Esophagus (tissue), 2 donors: ENCODE data around the gene SPEN. TPM values are rescaled to one million over a fixed set of nuclear protein-coding genes. Genes with fewer than 3 reads are reported as not detected.

Experiments used
- H3K27ac ChIP-seq, 2 donors: one replicate each; pipeline ENCODE4 v1.5.1; 2013; ENCODE audit warnings: low read depth in 2 of 2, mild to moderate bottlenecking in 2 of 2, inconsistent platforms in 1 of 2, low read length in 1 of 2, moderate library complexity in 1 of 2
- H3K27me3 ChIP-seq, 2 donors: one replicate each; pipeline ENCODE4 v1.6.1; 2013; ENCODE audit warnings: low read length in 2 of 2, control low read depth in 1 of 2, mild to moderate bottlenecking in 1 of 2; ENCODE audit not compliant: insufficient read depth in 2 of 2, control insufficient read depth in 1 of 2
- H3K36me3 ChIP-seq, 2 donors: one replicate each; pipeline ENCODE4 v1.6.1; 2013; ENCODE audit warnings: low read length in 1 of 2; ENCODE audit not compliant: control insufficient read depth in 2 of 2, insufficient read depth in 2 of 2
- H3K4me1 ChIP-seq, 2 donors: one replicate each; pipeline ENCODE4 v1.6.1; 2013; ENCODE audit warnings: low read length in 1 of 2; ENCODE audit not compliant: control insufficient read depth in 2 of 2, insufficient read depth in 2 of 2
- H3K4me3 ChIP-seq, 2 donors: one replicate each; pipeline ENCODE4 v1.5.1; 2013; ENCODE audit warnings: low read length in 2 of 2, mild to moderate bottlenecking in 2 of 2, low read depth in 1 of 2, moderate library complexity in 1 of 2
- H3K9me3 ChIP-seq, 2 donors: one replicate each; pipeline ENCODE4 v1.6.1; 2013; ENCODE audit warnings: mild to moderate bottlenecking in 2 of 2, low read depth in 1 of 2, low read length in 1 of 2, moderate library complexity in 1 of 2; ENCODE audit not compliant: control insufficient read depth in 2 of 2, insufficient read depth in 1 of 2
- WGBS, 2 donors: extraction: QIAGEN DNeasy Blood & Tissue Kit; methylation state at CpG; one replicate each; pipeline ENCODE4 v1.1.7; 2013; 5-methylcytosine and 5-hydroxymethylcytosine counted together
- polyA plus RNA-seq, 2 donors: library from polyadenylated mRNA; stranded (reverse); fragments of 200-250 nt; gene quantifications; one replicate each; pipeline ENCODE4 v1.2.3, GENCODE V29; 2013
- donor health status: healthy with polysubstance abuse.
- donor health status: Bipolar disorder and iron deficiency.

Gene SPEN, protein sequence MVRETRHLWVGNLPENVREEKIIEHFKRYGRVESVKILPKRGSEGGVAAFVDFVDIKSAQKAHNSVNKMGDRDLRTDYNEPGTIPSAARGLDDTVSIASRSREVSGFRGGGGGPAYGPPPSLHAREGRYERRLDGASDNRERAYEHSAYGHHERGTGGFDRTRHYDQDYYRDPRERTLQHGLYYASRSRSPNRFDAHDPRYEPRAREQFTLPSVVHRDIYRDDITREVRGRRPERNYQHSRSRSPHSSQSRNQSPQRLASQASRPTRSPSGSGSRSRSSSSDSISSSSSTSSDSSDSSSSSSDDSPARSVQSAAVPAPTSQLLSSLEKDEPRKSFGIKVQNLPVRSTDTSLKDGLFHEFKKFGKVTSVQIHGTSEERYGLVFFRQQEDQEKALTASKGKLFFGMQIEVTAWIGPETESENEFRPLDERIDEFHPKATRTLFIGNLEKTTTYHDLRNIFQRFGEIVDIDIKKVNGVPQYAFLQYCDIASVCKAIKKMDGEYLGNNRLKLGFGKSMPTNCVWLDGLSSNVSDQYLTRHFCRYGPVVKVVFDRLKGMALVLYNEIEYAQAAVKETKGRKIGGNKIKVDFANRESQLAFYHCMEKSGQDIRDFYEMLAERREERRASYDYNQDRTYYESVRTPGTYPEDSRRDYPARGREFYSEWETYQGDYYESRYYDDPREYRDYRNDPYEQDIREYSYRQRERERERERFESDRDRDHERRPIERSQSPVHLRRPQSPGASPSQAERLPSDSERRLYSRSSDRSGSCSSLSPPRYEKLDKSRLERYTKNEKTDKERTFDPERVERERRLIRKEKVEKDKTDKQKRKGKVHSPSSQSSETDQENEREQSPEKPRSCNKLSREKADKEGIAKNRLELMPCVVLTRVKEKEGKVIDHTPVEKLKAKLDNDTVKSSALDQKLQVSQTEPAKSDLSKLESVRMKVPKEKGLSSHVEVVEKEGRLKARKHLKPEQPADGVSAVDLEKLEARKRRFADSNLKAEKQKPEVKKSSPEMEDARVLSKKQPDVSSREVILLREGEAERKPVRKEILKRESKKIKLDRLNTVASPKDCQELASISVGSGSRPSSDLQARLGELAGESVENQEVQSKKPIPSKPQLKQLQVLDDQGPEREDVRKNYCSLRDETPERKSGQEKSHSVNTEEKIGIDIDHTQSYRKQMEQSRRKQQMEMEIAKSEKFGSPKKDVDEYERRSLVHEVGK (N-terminal part only)
- polyA plus RNA-seq = 10 to 100 TPM; 14.4 to 15.3 TPM

GRCh38 chr1:15847100-15847892, at the start of gene SPEN:
SPEN (plus strand) TSS chr1:15847707; CDS start chr1:15848068, 361 bp downstream.
- H3K4me1 ChIP-seq = no peaks in the 10 kb centered on the region
- H3K27ac ChIP-seq = peak within 1 kb of the TSS; percentile 98 to 99
- H3K9me3 ChIP-seq = no peaks in the 10 kb centered on the region
- no peaks in the 10 kb centered on the region for H3K27me3 ChIP-seq
- no peaks in the 10 kb centered on the region for H3K36me3 ChIP-seq
- 1% methylated on average over 64 to 86 of the region's 86 CpGs for WGBS, 2 donors
- H3K4me3 ChIP-seq = peak within 1 kb of the TSS; percentile 73 to 80

DNA sequence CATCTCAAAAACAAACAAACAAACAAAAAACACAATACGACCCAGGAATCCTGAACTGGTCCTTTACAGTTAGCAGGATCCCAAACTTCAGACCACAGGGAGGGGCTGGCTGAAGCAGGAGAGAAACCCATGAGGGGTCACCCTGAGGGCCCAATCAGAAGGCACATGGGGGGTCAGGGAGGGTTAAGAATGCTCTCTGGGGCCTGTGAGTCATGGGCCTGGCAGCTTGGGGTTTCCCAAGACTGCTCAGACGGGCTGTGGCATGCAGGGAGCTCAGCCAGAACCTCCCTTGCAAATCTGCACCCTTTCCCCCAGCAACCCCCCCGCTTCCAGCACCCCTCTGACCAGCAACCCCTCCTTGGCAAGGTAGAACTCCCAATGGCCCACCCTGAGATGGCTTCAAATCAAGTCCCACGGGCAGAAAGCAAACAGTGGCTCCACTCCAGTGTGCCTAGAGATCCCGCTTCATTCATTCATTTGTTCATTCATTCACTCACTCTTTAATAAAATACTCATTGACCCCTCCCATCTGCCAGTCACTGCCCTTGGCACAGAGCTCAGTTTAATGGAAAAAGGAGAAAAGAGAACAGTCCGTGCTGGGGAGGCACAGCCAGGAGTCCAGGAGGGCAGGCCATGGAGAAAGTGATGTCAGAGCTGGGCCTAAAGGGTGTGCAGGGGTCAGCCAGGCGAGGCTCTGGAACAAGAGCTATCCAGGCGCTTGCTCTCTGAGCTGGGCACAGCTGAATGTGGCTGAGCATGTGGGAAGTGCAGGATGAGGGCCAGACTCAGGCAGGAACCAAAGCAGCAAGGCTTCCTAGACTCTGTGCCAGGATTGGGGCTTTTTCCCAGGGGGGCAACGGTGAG, 48.3 kb upstream of the SPEN start:
- WGBS, 2 donors = 20 to 33% methylated on average over 9 of the region's 9 CpGs
- peaks cover 3 to 25% of the 10 kb centered on the region in 2 donors for H3K4me1 ChIP-seq
- H3K4me3 ChIP-seq = no peak overlapping the region
- H3K27ac ChIP-seq = peak overlapping the region; percentile 81 to 94
- no peaks in the 10 kb centered on the region for H3K36me3 ChIP-seq
- H3K27me3 ChIP-seq = no peaks in the 10 kb centered on the region
- H3K9me3 ChIP-seq = no peaks in the 10 kb centered on the region

GRCh38 chr1:15799928-15800835, 47.3 kb upstream of the SPEN start:
- WGBS, 2 donors = 30 to 32% methylated on average over 21 to 22 of the region's 22 CpGs
- H3K9me3 ChIP-seq = no peaks in the 10 kb centered on the region
- peak overlapping the region; percentile 81 to 94 for H3K27ac ChIP-seq
- H3K27me3 ChIP-seq = no peaks in the 10 kb centered on the region
- H3K4me3 ChIP-seq = no peak overlapping the region
- peaks cover 3 to 25% of the 10 kb centered on the region in 2 donors for H3K4me1 ChIP-seq
- no peaks in the 10 kb centered on the region for H3K36me3 ChIP-seq

GRCh38 chr1:15802234-15802965, 45.1 kb upstream of the SPEN start:
- Histone ChIP-seq H3K27me3 (no peaks in the 10 kb centered on the region), H3K4me1 (peaks cover 3 to 22% of the 10 kb centered on the region in 2 donors), H3K36me3 (no peaks in the 10 kb centered on the region), H3K27ac (no peak overlapping the region), H3K9me3 (no peaks in the 10 kb centered on the region), H3K4me3 (no peak overlapping the region)
- 83% methylated on average over 17 of the region's 17 CpGs for WGBS, 2 donors

- H3K36me3 ChIP-seq = no peaks in the 10 kb centered on the region
- WGBS, 2 donors = 36 to 37% methylated on average over 4 of the region's 4 CpGs
Observed at GRCh38 chr1:15803380-15803779, 44.1 kb upstream of the SPEN start.

GRCh38 chr1:15804060-15804459, 43.4 kb upstream of the SPEN start:
- Histone ChIP-seq H3K9me3 (no peaks in the 10 kb centered on the region), H3K4me1 (peaks cover 2 to 20% of the 10 kb centered on the region in 2 donors), H3K27me3 (no peaks in the 10 kb centered on the region), H3K4me3 (no peak overlapping the region), H3K27ac (no peak overlapping the region), H3K36me3 (no peaks in the 10 kb centered on the region)
- WGBS, 2 donors = 87 to 90% methylated on average over 8 of the region's 8 CpGs

More at GRCh38 chr1:15803380-15803779, 44.1 kb upstream of the SPEN start:
- Histone ChIP-seq H3K4me3 (no peak overlapping the region), H3K4me1 (peaks cover 3 to 22% of the 10 kb centered on the region in 2 donors), H3K9me3 (no peaks in the 10 kb centered on the region), H3K27me3 (no peaks in the 10 kb centered on the region), H3K27ac (no peak overlapping the region)

GRCh38 chr1:15807121-15807520, 40.4 kb upstream of the SPEN start:
- Histone ChIP-seq H3K27ac (no peak overlapping the region), H3K9me3 (no peaks in the 10 kb centered on the region), H3K36me3 (no peaks in the 10 kb centered on the region), H3K4me3 (no peak overlapping the region), H3K27me3 (no peaks in the 10 kb centered on the region), H3K4me1 (no peaks in the 10 kb centered on the region)
- WGBS, 2 donors = 90 to 92% methylated on average over 10 of the region's 10 CpGs
